ENCODE data around the gene C19orf25.

C19orf25 gene

DNA sequence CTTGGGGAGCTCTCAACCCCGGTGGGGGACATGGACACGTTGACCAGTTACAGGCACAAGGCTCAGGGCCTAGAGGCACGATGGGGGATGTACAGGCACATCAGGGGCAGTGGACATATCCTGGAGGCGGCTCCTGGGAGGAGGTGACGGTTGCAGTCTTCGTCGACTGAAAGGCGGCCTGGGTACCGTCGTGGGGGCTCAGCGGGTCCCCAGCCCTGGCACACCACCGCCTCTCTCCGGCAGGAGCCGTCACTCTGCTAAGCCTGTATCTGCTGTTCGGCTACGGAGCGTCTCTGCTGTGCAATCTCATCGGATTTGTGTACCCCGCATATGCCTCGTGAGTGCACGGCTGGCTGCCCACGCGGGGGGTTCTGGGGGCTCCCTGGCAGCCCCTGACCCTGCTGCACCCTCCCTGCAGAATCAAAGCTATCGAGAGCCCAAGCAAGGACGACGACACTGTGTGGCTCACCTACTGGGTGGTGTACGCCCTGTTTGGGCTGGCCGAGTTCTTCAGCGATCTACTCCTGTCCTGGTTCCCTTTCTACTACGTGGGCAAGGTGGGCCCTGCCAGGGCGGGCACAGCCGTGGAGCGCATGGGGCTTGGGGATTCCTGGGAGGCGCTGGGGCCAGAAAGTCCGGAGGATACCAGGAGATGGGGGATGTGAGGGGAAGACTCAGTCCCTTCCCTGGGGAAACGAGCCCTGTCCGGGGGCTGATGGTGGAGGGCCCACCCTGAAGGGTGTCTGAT lies 16.2 kb upstream of the C19orf25 start:
- Histone ChIP-seq H3K4me1 (ENCODE audit: control insufficient read depth, insufficient read depth, low read length, unreplicated experiment) (no peaks in the 10 kb centered on the region), H3K4me3 (ENCODE audit: low read depth, low read length) (no peak overlapping the region), H3K27me3 (ENCODE audit: insufficient read depth, low read length) (peaks cover 6% of the 10 kb centered on the region; the same call in 1 of the 2 replicates), H3K79me2 (ENCODE audit: control insufficient read depth, insufficient read depth, low read length, unreplicated experiment) (no peaks in the 10 kb centered on the region), H3K27ac (ENCODE audit: low read depth, low read length) (no peak overlapping the region), H3K36me3 (ENCODE audit: insufficient read depth, low read length) (no peaks in the 10 kb centered on the region), H2AFZ (ENCODE audit: low read length, unreplicated experiment) (no peak overlapping the region)

- Histone ChIP-seq H3K36me3 (ENCODE audit: insufficient read depth, low read length) (no peaks in the 10 kb centered on the region), H3K4me3 (ENCODE audit: low read depth, low read length) (no peak overlapping the region), H3K79me2 (ENCODE audit: control insufficient read depth, insufficient read depth, low read length, unreplicated experiment) (no peaks in the 10 kb centered on the region), H2AFZ (ENCODE audit: low read length, unreplicated experiment) (no peak overlapping the region), H3K27me3 (ENCODE audit: insufficient read depth, low read length) (peaks cover 6% of the 10 kb centered on the region; the same call in 1 of the 2 replicates), H3K4me1 (ENCODE audit: control insufficient read depth, insufficient read depth, low read length, unreplicated experiment) (no peaks in the 10 kb centered on the region), H3K27ac (ENCODE audit: low read depth, low read length) (no peak overlapping the region)
These were observed 15.2 kb upstream of the C19orf25 start for GRCh38 chr19:1494115-1494815.

DNA sequence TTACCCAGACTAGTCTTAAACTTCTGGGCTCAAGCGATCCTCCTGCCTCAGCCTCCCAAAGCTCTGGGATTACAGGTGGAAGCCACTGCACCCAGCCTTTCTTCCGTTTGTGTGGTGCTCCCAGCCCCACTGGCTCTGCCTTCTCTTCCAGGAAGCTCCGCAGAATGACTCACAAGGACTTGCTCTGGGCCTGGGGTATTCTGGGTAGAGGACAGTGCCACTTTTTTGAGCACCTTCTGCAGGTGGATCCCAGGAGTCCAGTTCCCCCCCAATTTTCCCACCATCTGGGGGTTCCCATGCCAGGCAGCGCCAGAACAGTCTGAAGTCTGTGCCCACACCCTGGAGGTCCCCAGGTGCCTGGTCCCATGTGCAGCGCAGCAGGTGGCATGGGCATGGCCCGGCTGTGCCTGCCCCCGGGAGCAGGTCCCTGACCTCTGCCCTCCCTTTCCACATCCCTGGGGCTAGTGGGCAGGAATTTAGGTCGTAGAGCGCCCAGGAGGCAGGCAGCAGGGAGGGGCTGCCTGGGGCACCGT lies 13.5 kb upstream of the C19orf25 start:
- Histone ChIP-seq H3K4me1 (ENCODE audit: control insufficient read depth, insufficient read depth, low read length, unreplicated experiment) (no peaks in the 10 kb centered on the region), H3K36me3 (ENCODE audit: insufficient read depth, low read length) (no peaks in the 10 kb centered on the region), H3K79me2 (ENCODE audit: control insufficient read depth, insufficient read depth, low read length, unreplicated experiment) (no peaks in the 10 kb centered on the region), H3K4me3 (ENCODE audit: low read depth, low read length) (no peak overlapping the region), H3K27me3 (ENCODE audit: insufficient read depth, low read length) (peaks cover 6% of the 10 kb centered on the region; the same call in 1 of the 2 replicates), H3K27ac (ENCODE audit: low read depth, low read length) (no peak overlapping the region), H2AFZ (ENCODE audit: low read length, unreplicated experiment) (no peak overlapping the region)

- Histone ChIP-seq H3K4me1 (ENCODE audit: control insufficient read depth, insufficient read depth, low read length, unreplicated experiment) (no peaks in the 10 kb centered on the region), H3K36me3 (ENCODE audit: insufficient read depth, low read length) (no peaks in the 10 kb centered on the region), H3K79me2 (ENCODE audit: control insufficient read depth, insufficient read depth, low read length, unreplicated experiment) (no peaks in the 10 kb centered on the region), H3K27ac (ENCODE audit: low read depth, low read length) (no peak overlapping the region), H3K4me3 (ENCODE audit: low read depth, low read length) (no peak overlapping the region; the same call in 1 of the 2 replicates), H2AFZ (ENCODE audit: low read length, unreplicated experiment) (no peak overlapping the region), H3K27me3 (ENCODE audit: insufficient read depth, low read length) (peaks cover 6% of the 10 kb centered on the region; the same call in 1 of the 2 replicates)
These were observed 12.8 kb upstream of the C19orf25 start for GRCh38 chr19:1491849-1492170.

GRCh38 chr19:1491114-1491848 lies 12.3 kb upstream of the C19orf25 start, which contains the start of gene REEP6:
TSS of gene REEP6 (plus strand) at chr19:1491181. CDS start at chr19:1491270, 89 bp downstream.
- Histone ChIP-seq H3K27ac (ENCODE audit: low read depth, low read length) (no peak within 1 kb of the TSS), H2AFZ (ENCODE audit: low read length, unreplicated experiment) (no peak within 1 kb of the TSS), H3K4me1 (ENCODE audit: control insufficient read depth, insufficient read depth, low read length, unreplicated experiment) (no peaks in the 10 kb centered on the region), H3K27me3 (ENCODE audit: insufficient read depth, low read length) (peaks cover 6% of the 10 kb centered on the region; the same call in 1 of the 2 replicates), H3K79me2 (ENCODE audit: control insufficient read depth, insufficient read depth, low read length, unreplicated experiment) (no peaks in the 10 kb centered on the region), H3K36me3 (ENCODE audit: insufficient read depth, low read length) (no peaks in the 10 kb centered on the region), H3K4me3 (ENCODE audit: low read depth, low read length) (peak within 1 kb of the TSS; percentile 73)

GRCh38 chr19:1490311-1491113 lies 11.5 kb upstream of the C19orf25 start, which contains the start of gene PCSK4:
TSS of gene PCSK4 (minus strand) at chr19:1490350. CDS start at chr19:1490346, 4 bp downstream.
- H3K79me2 ChIP-seq (ENCODE audit: control insufficient read depth, insufficient read depth, low read length, unreplicated experiment): no peaks in the 10 kb centered on the region
- H3K27ac ChIP-seq (ENCODE audit: low read depth, low read length): no peak within 1 kb of the TSS
- peak within 1 kb of the TSS; percentile 73 for H3K4me3 ChIP-seq (ENCODE audit: low read depth, low read length)
- H3K4me1 ChIP-seq (ENCODE audit: control insufficient read depth, insufficient read depth, low read length, unreplicated experiment): no peaks in the 10 kb centered on the region
- no peaks in the 10 kb centered on the region for H3K36me3 ChIP-seq (ENCODE audit: insufficient read depth, low read length)
- peaks cover 6% of the 10 kb centered on the region; the same call in 1 of the 2 replicates for H3K27me3 ChIP-seq (ENCODE audit: insufficient read depth, low read length)
- no peak within 1 kb of the TSS for H2AFZ ChIP-seq (ENCODE audit: low read length, unreplicated experiment)

DNA sequence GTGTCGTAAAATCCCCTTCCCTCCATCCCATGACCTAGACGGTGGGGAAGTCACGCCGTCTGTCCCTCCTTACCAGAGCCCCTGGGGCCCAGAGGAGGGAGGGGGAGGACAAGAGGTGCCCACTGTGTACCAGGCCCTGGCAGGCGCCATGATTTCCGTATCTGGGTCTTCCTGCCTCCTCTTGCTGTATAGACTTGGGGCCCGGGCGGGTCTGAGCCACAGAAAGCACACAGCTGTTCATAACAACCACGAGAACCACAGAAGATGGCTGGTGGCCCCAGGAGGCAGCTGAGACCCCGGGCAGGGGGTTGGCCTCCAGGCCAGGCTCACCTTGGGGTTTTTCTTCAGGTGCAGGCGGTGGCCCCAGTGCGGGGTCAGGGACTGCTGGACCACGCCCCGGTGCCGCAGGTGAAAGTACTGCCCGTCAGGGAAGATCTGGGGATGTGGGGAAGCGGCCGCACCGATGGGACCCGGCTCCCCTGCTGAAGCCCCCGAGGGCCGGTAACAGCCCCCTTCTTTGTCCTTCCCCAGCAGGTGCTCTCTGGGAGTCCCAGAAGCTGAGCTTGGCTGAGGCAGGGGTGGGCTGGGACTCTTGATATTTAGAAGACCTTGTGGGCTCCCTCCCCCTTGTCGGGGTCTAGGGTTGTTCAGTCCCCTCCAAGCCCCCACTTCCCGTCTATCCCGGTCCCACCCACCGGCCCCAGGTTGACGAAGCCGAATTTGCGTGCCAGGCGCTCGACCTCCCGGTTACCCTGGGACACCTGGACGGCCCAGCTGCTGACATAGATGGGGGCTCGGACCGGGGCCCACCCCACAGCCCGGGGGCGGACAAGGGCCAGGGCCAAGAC lies 10.7 kb upstream of the C19orf25 start:
- H3K4me3 ChIP-seq (ENCODE audit: low read depth, low read length): peak overlapping the region; percentile 73
- no peak overlapping the region for H3K27ac ChIP-seq (ENCODE audit: low read depth, low read length)

GRCh38 chr19:1488282-1488601 lies 9.2 kb upstream of the C19orf25 start:
- no peak overlapping the region for H2AFZ ChIP-seq (ENCODE audit: low read length, unreplicated experiment)
- H3K4me1 ChIP-seq (ENCODE audit: control insufficient read depth, insufficient read depth, low read length, unreplicated experiment): no peaks in the 10 kb centered on the region
- H3K27me3 ChIP-seq (ENCODE audit: insufficient read depth, low read length): peaks cover 6% of the 10 kb centered on the region; the same call in 1 of the 2 replicates
- no peak overlapping the region for H3K4me3 ChIP-seq (ENCODE audit: low read depth, low read length)
- no peaks in the 10 kb centered on the region for H3K79me2 ChIP-seq (ENCODE audit: control insufficient read depth, insufficient read depth, low read length, unreplicated experiment)
- no peak overlapping the region for H3K27ac ChIP-seq (ENCODE audit: low read depth, low read length)
- no peaks in the 10 kb centered on the region for H3K36me3 ChIP-seq (ENCODE audit: insufficient read depth, low read length)

More for the DNA sequence above, 10.7 kb upstream of the C19orf25 start:
- Histone ChIP-seq H2AFZ (ENCODE audit: low read length, unreplicated experiment) (no peak overlapping the region), H3K4me1 (ENCODE audit: control insufficient read depth, insufficient read depth, low read length, unreplicated experiment) (no peaks in the 10 kb centered on the region), H3K36me3 (ENCODE audit: insufficient read depth, low read length) (no peaks in the 10 kb centered on the region), H3K27me3 (ENCODE audit: insufficient read depth, low read length) (peaks cover 6% of the 10 kb centered on the region; the same call in 1 of the 2 replicates), H3K79me2 (ENCODE audit: control insufficient read depth, insufficient read depth, low read length, unreplicated experiment) (no peaks in the 10 kb centered on the region)

DNA sequence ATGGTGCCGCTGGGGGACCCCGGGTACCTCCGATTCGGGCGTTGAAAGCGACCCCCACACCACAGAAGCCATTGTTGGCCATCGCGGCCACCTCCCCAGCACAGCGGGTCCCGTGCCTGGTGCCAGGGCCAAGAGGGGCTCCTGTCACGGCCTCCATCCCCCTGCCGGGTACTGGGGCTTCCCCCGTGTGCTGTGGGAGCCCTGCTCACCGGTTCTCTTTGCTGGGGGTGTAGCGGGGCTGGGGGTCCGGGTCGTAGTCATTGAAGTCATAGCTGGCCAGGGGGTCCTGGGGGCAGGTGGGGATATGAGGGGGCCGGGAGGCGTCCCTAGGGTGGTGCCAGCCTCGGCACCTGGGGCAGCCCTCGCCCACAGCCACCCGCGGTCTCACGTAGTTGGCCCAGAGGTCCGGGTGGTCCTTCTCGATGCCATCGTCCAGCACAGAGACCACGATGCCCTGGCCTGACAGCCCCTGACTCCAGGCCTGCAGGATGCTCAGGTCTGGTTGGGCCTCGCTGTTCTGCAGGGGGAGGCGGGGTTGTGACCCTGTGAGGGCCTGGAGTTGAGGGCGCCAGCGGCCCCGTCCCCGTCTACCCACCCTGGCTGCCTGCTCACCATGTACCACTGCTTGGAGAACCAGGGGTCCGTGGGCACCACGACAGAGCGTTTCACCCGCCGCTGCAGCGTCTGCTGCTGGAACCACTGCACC lies 8.7 kb upstream of the C19orf25 start:
- no peaks in the 10 kb centered on the region for H3K79me2 ChIP-seq (ENCODE audit: control insufficient read depth, insufficient read depth, low read length, unreplicated experiment)
- no peaks in the 10 kb centered on the region for H3K36me3 ChIP-seq (ENCODE audit: insufficient read depth, low read length)
- no peak overlapping the region for H3K27ac ChIP-seq (ENCODE audit: low read depth, low read length)
- no peak overlapping the region for H3K4me3 ChIP-seq (ENCODE audit: low read depth, low read length)
- peaks cover 6% of the 10 kb centered on the region; the same call in 1 of the 2 replicates for H3K27me3 ChIP-seq (ENCODE audit: insufficient read depth, low read length)
- H3K4me1 ChIP-seq (ENCODE audit: control insufficient read depth, insufficient read depth, low read length, unreplicated experiment): no peaks in the 10 kb centered on the region
- H2AFZ ChIP-seq (ENCODE audit: low read length, unreplicated experiment): no peak overlapping the region
